OCI-M1 (cell line): ENCODE results near the gene OR2H1.
"Not testable (repeated sequence)": the region's sequence is repeated elsewhere in the genome, so short reads cannot be mapped to it uniquely, and the experiment has no call there.

Experiments used
- DNase-seq: peaks from one replicate; lab custom pipeline; 2025; lab: John Stamatoyannopoulos, UW

Gene OR2H1

GRCh38 chr6:29456971-29457370 lies at the start of gene OR2H1, which contains the start of gene OR11A1:
OR2H1 (plus strand) TSS chr6:29457155; CDS start chr6:29461770, 4,615 bp downstream.
OR11A1 (minus strand) TSS chr6:29457071; CDS start chr6:29427641, 29,430 bp downstream.
- DNase-seq = no peak

GRCh38 chr6:29414588-29414987 lies 42.4 kb upstream of the OR2H1 start, which contains the start of gene OR12D1:
OR12D1 (plus strand) TSS chr6:29414928.
- peak; percentile 32 for DNase-seq

- DNase-seq = no peak
Observed at GRCh38 chr6:29419516-29419915, 37.4 kb upstream of the OR2H1 start.

GRCh38 chr6:29424168-29424567 lies 32.8 kb upstream of the OR2H1 start:
- DNase-seq = no peak

- DNase-seq = peak; percentile 13
Observed at GRCh38 chr6:29424575-29424974, 32.4 kb upstream of the OR2H1 start.

GRCh38 chr6:29425075-29425474 lies 31.9 kb upstream of the OR2H1 start:
- no peak for DNase-seq

GRCh38 chr6:29426654-29427053 lies 30.3 kb upstream of the OR2H1 start:
- DNase-seq = peak; percentile 38

GRCh38 chr6:29436730-29437129 lies 20.2 kb upstream of the OR2H1 start:
- not testable (repeated sequence) for DNase-seq

- DNase-seq = no peak
Observed at GRCh38 chr6:29439006-29439405, 17.9 kb upstream of the OR2H1 start, which contains the start of gene OR10C1. OR10C1 (plus strand) TSS chr6:29439306; CDS start chr6:29440016, 710 bp downstream.

GRCh38 chr6:29442719-29443118 lies 14.2 kb upstream of the OR2H1 start:
- DNase-seq = peak; percentile 89

GRCh38 chr6:29444031-29444430 lies 12.9 kb upstream of the OR2H1 start:
- DNase-seq = not testable (repeated sequence)

GRCh38 chr6:29447670-29448069 lies 9.3 kb upstream of the OR2H1 start:
- DNase-seq = no peak

- no peak for DNase-seq
Observed at GRCh38 chr6:29451471-29452193, 5.3 kb upstream of the OR2H1 start.

GRCh38 chr6:29461021-29461814 lies 4.3 kb downstream of the OR2H1 start:
- no peak for DNase-seq

- DNase-seq = no peak
Observed at GRCh38 chr6:29462022-29462421, 5.1 kb downstream of the OR2H1 start.

GRCh38 chr6:29465279-29465678 lies 8.3 kb downstream of the OR2H1 start:
- no peak for DNase-seq

GRCh38 chr6:29465801-29466200 lies 8.8 kb downstream of the OR2H1 start:
- DNase-seq = no peak

GRCh38 chr6:29466241-29466640 lies 9.3 kb downstream of the OR2H1 start:
- DNase-seq = no peak

- no peak for DNase-seq
Observed at GRCh38 chr6:29474996-29475395, 18.0 kb downstream of the OR2H1 start.

- peak; percentile 84 for DNase-seq
Observed at GRCh38 chr6:29477923-29478450, 21.0 kb downstream of the OR2H1 start.

- DNase-seq = peak; percentile 30
Observed at GRCh38 chr6:29478740-29479139, 21.8 kb downstream of the OR2H1 start.

GRCh38 chr6:29479560-29479959 lies 22.6 kb downstream of the OR2H1 start:
- peak; percentile 24 for DNase-seq

GRCh38 chr6:29483186-29483585 lies 26.2 kb downstream of the OR2H1 start:
- DNase-seq = no peak
